ENCODE measurements around the gene PPP1R12C.
A peak's percentile ranks its signal among the peaks of the same experiment; 100 is the strongest.

The PPP1R12C gene

DNA sequence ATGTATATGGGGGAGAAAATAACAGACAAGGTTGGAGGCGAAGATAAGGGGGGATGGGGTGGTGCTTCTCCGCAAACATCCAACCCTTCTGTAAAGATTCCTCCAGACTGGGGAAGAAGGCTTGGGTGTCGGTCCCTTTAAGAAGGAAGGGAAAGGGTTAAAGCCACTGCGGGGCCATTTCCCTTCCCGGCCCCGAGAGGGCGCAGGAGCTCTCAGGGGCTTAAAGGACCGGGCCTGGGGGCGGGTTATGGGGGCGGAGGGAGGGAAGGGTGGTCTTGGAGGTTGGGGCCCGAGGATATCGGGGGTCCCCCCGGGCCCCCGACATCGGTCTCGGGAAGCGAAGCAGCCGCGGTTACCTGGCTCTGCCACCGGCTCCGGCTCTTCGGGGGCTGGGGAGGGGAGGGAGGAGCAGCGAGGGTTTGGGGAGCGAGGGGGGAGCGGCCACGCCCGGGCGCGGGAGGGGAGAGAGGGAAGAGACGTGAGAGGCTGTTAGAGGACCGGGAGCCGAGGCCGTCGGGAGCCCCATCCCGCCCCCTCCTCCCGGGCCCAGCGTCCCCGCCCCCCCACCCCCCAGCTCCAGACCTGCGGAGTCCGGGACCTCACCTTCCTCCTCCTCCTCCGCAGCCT lies 28.8 kb upstream of the PPP1R12C start:
- no peak for DNase-seq

DNA sequence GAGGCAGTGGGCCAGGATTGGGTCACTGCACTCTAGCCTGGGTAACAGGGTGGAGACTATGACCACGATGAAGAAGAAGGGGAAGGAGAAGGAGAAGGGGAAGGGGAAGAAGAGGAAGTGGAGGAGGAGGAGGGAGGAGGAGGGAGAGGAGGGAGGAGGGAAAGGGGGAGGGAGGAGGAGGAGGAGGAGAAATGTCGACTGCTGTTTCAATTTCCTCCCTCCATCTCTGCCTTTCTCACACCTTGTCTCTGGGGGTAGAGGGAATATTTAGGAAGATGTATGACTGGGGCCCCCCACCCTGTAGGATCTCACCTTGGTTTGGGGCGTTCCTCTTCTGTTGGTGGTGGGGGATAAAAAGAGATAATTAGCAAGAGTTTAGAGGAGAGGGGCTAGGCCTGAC lies 27.8 kb upstream of the PPP1R12C start:
- no peak for DNase-seq

GRCh38 chr19:55141696-55142095 lies 24.3 kb upstream of the PPP1R12C start:
- DNase-seq: no peak

DNA sequence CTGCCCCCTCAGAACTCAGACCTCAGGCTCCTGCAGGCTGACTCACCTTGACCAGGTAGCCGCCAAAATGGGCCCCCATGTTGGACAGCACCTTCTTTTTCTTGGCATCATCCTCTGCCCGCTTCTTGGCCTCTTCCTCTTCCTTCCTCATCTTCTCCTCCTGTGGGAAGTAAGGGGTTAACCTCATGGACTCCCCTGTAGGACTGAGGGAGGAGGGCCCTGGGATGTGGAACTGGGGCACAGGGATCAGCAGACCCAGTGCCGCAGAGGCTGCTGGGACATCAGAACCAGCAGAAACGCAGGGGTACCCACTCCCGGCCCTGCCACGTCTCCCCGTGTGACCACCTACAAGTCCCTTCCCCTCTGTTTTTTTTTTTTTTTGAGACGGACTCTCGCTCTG lies 20.5 kb upstream of the PPP1R12C start:
- DNase-seq: no peak

DNA sequence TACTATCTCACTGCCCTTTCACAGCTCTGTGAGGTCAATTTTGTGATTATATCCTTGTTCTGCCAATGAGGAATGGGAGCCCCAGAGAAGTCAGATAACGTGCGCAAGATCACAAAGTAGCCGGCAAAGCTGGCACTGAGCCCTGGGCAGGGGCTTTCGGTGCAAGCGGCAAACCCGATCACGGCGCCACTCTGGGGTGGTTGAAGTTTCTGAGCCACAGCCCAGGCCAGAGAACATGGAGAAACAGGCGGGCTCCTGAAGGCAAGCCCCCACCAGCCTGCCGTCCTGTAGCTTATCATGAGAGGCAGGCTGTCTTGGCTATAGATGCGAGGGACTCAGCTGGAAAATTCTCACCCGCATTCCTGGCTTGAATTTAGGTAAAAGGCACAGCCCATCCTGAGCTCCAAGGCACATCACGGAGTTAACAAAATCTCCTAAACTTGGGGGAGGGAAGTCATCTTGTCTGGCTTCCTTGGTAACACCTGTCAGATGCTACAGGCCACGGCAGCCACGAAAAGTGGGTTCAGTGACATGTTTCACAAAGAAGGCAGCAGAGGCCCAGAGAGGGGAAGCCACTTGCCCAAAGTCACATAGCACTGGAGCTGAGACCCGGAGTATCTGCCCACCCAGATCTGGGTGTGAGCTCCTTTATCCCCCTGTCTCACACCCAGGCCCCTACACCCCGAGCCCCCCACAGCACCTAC lies 19.1 kb upstream of the PPP1R12C start:
- no peak for DNase-seq

DNA sequence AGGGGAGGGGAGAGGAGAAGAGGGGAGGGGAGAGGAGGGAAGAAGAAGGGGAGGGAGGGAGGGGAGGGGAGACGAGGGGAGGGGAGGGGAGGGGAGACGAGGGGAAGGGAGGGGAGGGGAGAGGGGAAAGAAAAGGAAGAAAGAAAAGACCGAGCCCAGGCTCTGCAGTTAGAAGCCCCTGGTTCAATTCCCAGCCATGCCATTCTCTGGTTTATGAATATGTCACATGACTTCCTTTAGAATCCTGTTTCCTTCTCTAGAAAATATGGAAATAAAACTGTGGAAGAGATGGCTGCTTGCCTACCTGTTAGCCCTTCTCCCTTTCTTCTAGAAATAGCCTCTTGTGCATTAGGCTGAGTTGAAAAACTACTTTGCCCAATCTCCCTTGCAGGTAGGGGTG lies 17.3 kb upstream of the PPP1R12C start:
- DNase-seq: no peak

DNA sequence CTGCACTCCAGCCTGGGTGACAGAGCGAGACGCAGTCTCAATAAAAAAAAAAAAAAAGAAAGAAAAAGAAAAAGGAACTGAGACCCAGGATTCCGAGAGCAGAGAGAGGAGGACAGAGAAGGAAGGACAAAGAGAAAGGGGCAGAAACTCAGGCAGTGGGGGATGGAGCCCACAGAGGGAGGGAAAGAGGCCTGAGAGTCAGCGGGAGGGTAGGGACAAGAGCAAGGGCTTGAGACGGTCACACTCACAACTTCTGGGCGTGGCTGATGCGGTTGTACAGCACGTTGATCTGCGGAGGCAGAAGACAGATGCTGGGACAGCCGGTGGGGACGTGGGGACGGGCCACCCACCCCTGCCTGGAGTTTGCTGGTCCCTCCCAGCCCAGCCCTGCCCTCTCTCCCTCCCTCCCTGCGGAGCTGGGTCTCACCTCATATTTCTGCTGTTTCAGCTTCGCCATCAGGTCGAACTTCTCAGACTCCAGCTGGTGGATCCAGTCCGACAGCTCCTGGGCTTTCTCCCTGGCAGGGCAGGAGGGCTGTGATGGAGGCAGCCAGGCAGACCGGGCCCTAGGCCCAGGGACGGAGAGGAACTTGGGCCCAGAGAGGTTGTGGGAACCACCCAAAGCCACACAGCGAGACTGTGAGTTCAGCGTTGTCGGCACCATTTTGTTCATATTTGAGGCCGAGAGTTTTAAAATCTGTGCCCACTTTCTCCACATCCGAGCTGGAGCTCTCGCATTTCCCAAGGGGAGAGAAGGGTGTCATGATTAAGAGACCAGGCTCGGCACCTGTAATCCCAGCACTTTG lies 16.4 kb upstream of the PPP1R12C start:
- no peak for DNase-seq

GRCh38 chr19:55132453-55133129 lies 15.2 kb upstream of the PPP1R12C start:
- DNase-seq: no peak

DNA sequence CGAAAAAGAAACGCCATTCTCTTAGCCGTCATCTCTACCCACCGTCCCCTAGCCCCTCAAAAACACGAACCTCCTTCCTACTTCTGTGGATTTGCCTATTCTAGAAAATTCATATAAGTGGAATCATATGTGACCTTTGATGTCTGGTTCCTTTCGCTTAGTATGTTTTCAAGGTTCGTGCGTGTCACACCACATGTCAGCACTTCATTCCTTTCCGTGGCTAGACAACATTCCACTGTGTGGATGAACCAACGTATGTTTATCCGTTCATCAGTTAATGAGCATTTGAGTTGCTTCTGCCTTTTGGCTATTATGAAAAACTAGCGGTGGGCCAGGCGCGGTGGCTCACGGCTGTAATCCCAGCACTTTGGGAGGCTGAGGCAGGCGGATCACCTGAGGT lies 14.0 kb upstream of the PPP1R12C start:
- DNase-seq: no peak

DNA sequence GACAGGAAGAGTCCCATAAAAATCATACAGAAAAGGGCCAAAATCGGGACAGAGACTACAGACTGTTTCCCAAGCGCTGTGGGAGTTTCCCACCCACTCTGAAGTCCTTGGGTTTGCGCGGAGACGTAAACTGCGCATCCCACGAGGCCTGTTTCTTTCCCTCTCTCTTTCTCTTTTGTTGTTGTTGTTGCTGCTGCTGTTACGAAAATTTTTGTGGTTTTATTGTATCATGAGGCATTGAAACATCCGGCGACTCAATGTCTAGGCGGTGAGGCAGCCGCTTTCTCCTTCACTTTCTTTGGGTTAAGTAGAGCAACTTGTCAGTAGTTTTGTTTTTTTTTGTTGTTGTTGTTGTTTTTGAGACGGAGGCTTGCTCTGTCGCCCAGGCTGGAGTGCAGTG lies 1.6 kb upstream of the PPP1R12C start:
- DNase-seq: no peak

- DNase-seq: peak; percentile 54 to 59
Measured at GRCh38 chr19:55118401-55118991, 1.1 kb upstream of the PPP1R12C start.

DNA sequence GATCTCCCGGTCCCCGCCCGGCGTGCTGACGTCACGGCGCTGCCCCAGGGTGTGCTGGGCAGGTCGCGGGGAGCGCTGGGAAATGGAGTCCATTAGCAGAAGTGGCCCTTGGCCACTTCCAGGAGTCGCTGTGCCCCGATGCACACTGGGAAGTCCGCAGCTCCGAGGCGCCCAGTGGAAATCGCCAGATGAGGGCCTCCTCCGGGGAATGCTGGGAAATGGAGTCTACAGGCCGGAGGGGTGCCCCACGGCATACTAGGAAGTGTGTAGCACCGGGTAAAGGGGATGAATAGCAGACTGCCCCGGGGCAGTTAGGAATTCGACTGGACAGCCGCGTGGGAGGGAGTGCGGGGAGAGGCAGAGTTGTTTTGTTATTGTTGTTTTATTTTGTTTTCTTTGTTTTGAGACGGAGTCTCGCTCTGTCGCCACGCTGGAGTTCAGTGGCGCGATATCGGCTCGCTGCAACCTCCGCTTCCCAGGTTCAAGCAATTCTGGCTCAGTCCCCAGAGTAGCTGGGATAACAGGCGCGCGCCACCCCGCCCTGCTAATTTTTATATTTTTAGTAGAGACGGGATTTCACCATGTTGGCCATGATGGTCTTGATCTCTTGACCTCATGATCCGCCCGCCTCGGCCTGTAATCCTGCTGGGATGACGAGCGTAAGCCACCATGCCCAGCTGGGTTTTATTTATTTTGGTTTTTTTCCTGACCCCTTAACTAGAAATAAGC lies 390 bp upstream of the PPP1R12C start:
- DNase-seq: peak; percentile 95 to 97

DNA sequence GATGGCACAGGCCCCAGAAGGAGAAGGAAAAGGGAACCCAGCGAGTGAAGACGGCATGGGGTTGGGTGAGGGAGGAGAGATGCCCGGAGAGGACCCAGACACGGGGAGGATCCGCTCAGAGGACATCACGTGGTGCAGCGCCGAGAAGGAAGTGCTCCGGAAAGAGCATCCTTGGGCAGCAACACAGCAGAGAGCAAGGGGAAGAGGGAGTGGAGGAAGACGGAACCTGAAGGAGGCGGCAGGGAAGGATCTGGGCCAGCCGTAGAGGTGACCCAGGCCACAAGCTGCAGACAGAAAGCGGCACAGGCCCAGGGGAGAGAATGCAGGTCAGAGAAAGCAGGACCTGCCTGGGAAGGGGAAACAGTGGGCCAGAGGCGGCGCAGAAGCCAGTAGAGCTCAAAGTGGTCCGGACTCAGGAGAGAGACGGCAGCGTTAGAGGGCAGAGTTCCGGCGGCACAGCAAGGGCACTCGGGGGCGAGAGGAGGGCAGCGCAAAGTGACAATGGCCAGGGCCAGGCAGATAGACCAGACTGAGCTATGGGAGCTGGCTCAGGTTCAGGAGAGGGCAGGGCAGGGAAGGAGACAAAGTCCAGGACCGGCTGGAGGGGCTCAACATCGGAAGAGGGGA lies 1.1 kb downstream of the PPP1R12C start:
- DNase-seq: peak; percentile 63 to 71

GRCh38 chr19:55115446-55116065 lies 1.9 kb downstream of the PPP1R12C start:
- no peak for DNase-seq

DNA sequence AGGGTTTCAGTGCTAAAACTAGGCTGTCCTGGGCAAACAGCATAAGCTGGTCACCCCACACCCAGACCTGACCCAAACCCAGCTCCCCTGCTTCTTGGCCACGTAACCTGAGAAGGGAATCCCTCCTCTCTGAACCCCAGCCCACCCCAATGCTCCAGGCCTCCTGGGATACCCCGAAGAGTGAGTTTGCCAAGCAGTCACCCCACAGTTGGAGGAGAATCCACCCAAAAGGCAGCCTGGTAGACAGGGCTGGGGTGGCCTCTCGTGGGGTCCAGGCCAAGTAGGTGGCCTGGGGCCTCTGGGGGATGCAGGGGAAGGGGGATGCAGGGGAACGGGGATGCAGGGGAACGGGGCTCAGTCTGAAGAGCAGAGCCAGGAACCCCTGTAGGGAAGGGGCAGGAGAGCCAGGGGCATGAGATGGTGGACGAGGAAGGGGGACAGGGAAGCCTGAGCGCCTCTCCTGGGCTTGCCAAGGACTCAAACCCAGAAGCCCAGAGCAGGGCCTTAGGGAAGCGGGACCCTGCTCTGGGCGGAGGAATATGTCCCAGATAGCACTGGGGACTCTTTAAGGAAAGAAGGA lies 2.8 kb downstream of the PPP1R12C start:
- DNase-seq: no peak

- no peak for DNase-seq
Measured at GRCh38 chr19:55113570-55114039, 3.8 kb downstream of the PPP1R12C start.

DNA sequence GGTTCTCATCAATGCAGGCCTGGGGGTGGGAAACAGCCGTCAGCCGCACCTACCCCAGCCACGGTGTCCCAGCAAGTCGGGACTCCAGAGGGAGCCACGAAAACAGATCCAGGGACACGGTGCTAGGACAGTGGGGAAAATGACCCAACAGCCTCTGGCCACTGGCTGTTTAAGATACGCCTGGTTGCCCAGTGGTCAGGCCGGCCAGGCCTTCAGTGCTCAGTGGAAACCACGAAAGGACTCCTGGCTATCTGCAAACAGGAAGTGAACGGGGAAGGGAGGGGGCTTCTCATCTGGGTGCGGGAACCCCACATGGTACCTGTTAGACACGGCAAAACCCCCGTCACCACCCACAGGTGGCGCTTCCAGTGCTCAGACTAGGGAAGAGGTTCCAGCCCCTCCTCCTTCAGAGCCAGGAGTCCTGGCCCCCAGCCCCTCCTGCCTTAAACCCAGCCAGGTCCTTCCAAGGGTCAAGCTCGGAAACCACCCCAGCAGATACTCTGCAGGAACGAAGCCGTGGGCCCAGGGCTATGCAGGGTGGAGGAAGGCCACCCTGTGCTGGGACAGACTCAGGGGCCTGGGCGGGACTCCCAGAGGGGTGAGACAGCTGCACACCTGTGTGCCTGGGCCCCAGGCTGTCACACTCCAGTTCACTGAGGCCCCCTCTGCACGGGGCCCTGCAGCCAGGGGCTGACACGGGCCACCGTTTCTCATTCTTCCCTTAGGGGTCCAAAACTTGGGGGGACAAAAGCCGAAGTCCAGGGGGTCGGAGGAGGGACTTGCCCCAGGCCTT lies 4.5 kb downstream of the PPP1R12C start:
- no peak for DNase-seq

GRCh38 chr19:55112246-55112776 lies 5.1 kb downstream of the PPP1R12C start:
- DNase-seq: no peak

- DNase-seq: no peak
Measured at GRCh38 chr19:55111238-55111831, 6.1 kb downstream of the PPP1R12C start.
